Kidney epithelial cell (primary cell): ENCODE data around the gene SERP2. TPM values are rescaled to one million over a fixed set of nuclear protein-coding genes. Genes with fewer than 3 reads are reported as not detected.

Experiments
- DNase-seq: peaks from one replicate; pipeline ENCODE4 v3.0.0-alpha.2; 2010; ENCODE audit warnings: low read depth
- H3K27me3 ChIP-seq: 2 replicates; pipeline ENCODE4 v1.6.0; 2011; ENCODE audit warnings: low read length; ENCODE audit not compliant: control insufficient read depth, insufficient read depth
- H3K36me3 ChIP-seq: 2 replicates; pipeline ENCODE4 v1.5.1; 2011; ENCODE audit warnings: low read length; ENCODE audit not compliant: control insufficient read depth, insufficient read depth
- H3K4me3 ChIP-seq: 2 replicates; pipeline ENCODE4 v1.5.1; 2011; ENCODE audit warnings: low read depth, mild to moderate bottlenecking, control low read depth, low read length
- total RNA-seq: library from RNA; depleted of rRNA; stranded (reverse); fragments of >200 nt; gene quantifications from 2 replicates; pipeline ENCODE4 v1.2.3, GENCODE V29; 2015
- TF ChIP-seq, protein P1 (sequence below): IDR thresholded peaks from 2 replicates; pipeline ENCODE4 v1.5.1; 2011; ENCODE audit warnings: mild to moderate bottlenecking, moderate library complexity, low read length, control low read depth, inconsistent platforms; ENCODE audit not compliant: insufficient read depth, poor library complexity, severe bottlenecking

Gene SERP2
- total RNA-seq, 1 donor from 2014 or later, result 9.7 TPM

- Histone ChIP-seq H3K4me3 (no peak overlapping the region), H3K27me3 (no peaks in the 10 kb centered on the region), H3K36me3 (peaks cover 2% of the 10 kb centered on the region)
- DNase-seq, result no peak
- TF ChIP-seq, protein P1, sequence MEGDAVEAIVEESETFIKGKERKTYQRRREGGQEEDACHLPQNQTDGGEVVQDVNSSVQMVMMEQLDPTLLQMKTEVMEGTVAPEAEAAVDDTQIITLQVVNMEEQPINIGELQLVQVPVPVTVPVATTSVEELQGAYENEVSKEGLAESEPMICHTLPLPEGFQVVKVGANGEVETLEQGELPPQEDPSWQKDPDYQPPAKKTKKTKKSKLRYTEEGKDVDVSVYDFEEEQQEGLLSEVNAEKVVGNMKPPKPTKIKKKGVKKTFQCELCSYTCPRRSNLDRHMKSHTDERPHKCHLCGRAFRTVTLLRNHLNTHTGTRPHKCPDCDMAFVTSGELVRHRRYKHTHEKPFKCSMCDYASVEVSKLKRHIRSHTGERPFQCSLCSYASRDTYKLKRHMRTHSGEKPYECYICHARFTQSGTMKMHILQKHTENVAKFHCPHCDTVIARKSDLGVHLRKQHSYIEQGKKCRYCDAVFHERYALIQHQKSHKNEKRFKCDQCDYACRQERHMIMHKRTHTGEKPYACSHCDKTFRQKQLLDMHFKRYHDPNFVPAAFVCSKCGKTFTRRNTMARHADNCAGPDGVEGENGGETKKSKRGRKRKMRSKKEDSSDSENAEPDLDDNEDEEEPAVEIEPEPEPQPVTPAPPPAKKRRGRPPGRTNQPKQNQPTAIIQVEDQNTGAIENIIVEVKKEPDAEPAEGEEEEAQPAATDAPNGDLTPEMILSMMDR, result no peak
These were observed 55.7 kb downstream of the SERP2 start for GRCh38 chr13:44429311-44429710.

DNA sequence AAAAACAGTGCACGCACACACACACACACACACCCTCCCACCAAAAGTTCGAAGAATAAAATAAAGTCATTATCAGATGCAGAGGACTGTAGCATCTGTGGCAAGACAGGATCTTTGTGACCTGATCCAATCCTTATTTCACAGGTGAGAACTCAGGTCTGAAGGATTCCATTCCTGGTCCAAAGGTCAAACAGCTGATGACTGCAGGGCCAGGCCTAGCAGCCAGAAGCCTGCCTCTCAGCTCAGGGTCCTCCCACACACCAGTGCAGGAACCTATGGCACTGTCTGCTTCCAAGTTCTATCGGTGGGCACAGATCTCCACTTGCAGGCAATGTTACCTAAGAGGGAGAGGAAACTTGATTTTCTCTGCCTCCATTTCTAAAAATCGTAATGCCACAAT lies 57.5 kb downstream of the SERP2 start:
- no peaks in the 10 kb centered on the region for H3K27me3 ChIP-seq
- no peak for DNase-seq
- TF ChIP-seq, protein P1, result no peak

GRCh38 chr13:44432650-44433049 lies 59.0 kb downstream of the SERP2 start:
- TF ChIP-seq, protein P1, result no peak
- peaks cover 4% of the 10 kb centered on the region for H3K36me3 ChIP-seq
- H3K27me3 ChIP-seq, result no peaks in the 10 kb centered on the region
- DNase-seq, result no peak
- peak overlapping the region; percentile 82 for H3K4me3 ChIP-seq

More for the DNA sequence above, 57.5 kb downstream of the SERP2 start:
- Histone ChIP-seq H3K4me3 (no peak overlapping the region), H3K36me3 (peaks cover 4% of the 10 kb centered on the region)

- no peaks in the 10 kb centered on the region for H3K27me3 ChIP-seq
- no peak for DNase-seq
- TF ChIP-seq, protein P1, result no peak
- peak overlapping the region; percentile 82 for H3K4me3 ChIP-seq
- H3K36me3 ChIP-seq, result peaks cover 4% of the 10 kb centered on the region
These were observed 60.5 kb downstream of the SERP2 start for GRCh38 chr13:44433863-44434765.

GRCh38 chr13:44434766-44435141 lies 61.1 kb downstream of the SERP2 start:
- TF ChIP-seq, protein P1, result no peak
- Histone ChIP-seq H3K27me3 (no peaks in the 10 kb centered on the region), H3K4me3 (peak overlapping the region; percentile 82), H3K36me3 (peaks cover 4% of the 10 kb centered on the region)
- DNase-seq, result no peak
